ENCODE measurements around the gene MGAT4D.
"Not testable (repeated sequence)": the region's sequence is repeated elsewhere in the genome, so short reads cannot be mapped to it uniquely, and the experiment has no call there.

The MGAT4D gene

GRCh38 chr4:140497747-140498636 lies at the start of gene MGAT4D:
Gene MGAT4D, minus strand, starts transcription at chr4:140498293. Its CDS starts 71 bp downstream, at chr4:140498222.
- peak; percentile 58 for DNase-seq

DNA sequence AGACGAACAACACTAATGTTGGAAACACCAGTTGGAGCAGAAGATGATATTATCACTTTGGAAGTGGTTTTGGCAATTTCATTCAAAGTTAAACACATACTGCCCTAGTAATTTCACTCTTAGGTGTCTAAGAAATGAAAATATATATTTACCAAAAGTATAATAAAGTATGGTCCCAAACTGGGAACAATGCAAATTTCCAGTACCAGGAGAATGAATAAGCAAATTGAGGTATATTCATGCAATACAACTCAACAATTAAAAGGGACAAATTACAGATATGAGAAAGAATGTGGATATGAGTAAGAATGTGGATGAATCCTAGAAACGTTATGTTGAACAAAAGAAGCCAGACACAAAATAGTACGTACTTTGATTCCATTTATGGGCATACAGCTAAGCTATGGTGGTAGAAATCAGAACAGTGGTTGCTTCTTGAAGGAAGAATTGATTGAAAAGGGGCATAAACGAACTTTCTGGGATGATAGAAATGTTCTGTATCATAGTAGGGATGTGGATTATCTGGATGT lies 35.9 kb upstream of the MGAT4D start:
- no peak for DNase-seq

GRCh38 chr4:140529434-140529833 lies 31.3 kb upstream of the MGAT4D start:
- DNase-seq = no peak

GRCh38 chr4:140523857-140524742 lies 26.0 kb upstream of the MGAT4D start, which contains the start of gene ELMOD2:
Gene ELMOD2, plus strand, starts transcription at chr4:140524168. Its CDS starts 1,261 bp downstream, at chr4:140525429.
- peak; percentile 98 for DNase-seq

- no peak for DNase-seq
These were observed 25.3 kb upstream of the MGAT4D start for GRCh38 chr4:140523370-140523856.

- DNase-seq = no peak
These were observed 17.3 kb upstream of the MGAT4D start for GRCh38 chr4:140515423-140515822.

DNA sequence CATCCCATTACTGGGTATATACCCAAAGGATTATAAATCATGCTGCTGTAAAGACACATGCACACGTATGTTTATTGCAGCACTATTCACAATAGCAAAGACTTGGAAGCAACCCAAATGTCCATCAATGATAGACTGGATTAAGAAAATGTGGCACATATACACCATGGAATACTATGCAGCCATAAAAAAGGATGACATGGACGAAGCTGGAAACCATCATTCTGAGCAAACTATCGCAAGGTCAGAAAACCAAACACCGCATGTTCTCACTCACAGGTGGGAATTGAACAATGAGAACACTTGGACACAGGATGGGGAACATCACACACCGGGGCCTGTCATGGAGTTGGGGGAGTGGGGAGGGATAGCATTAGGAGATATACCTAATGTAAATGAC lies 15.7 kb upstream of the MGAT4D start:
- not testable (repeated sequence) for DNase-seq

GRCh38 chr4:140504261-140504660 lies 6.2 kb upstream of the MGAT4D start:
- no peak for DNase-seq

GRCh38 chr4:140499391-140499790 lies 1.3 kb upstream of the MGAT4D start:
- DNase-seq = no peak

GRCh38 chr4:140497405-140497746 lies 717 bp downstream of the MGAT4D start:
- no peak for DNase-seq

DNA sequence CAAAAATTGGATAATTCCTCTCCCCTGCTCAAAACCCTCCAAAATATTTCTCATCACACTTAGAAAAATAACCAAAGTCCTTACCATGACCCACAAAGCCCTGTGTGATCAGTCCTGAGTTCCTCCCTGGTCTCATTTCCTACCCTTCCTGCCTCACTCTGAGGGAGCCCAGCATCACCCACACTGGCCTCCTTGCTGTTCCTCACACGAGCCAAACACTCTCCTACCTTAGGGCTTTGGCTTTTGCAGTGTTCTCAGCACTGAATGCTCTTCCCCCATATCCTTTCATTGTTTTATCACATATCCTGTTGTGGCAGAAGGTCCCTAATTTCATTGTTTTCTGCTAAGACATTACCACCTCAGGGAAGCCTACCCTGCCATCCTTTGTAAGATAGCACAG lies 12.2 kb downstream of the MGAT4D start:
- DNase-seq = no peak

DNA sequence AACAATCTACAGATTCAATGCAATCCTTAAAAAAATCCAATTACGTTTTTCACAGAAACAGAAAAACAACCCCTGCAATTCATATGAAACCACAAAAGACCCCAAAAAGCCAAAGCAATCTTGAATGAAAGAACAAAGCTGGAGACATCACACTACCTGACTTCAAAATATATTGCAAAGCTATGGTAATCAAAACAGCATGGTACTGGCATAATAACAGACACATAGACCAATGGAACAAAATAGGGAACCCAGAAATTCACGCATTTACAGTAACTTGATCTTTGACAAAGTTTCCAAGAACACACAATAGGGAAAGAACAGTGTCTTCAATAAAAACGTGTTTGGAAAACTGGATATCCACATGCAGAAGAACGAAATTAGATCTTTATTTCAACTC lies 14.6 kb downstream of the MGAT4D start:
- DNase-seq = no peak

DNA sequence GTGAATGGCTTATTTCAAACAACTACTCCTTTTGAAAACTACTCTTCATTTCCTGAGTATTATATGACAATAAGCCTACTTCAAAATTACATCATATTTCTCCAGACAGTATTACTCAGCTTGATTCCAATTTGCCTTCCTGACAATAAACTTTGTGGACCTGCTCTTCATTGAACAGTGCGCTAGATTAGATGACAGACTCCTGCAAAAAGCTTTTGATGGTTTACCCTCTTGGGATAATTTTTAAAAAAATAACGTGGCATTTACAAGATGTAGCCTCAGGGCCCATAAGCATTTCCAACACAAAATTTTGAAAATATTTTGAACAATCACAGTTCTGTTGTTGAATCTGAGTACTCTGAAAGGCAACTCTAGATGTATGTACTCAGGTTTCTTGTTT lies 25.9 kb downstream of the MGAT4D start:
- DNase-seq = no peak

DNA sequence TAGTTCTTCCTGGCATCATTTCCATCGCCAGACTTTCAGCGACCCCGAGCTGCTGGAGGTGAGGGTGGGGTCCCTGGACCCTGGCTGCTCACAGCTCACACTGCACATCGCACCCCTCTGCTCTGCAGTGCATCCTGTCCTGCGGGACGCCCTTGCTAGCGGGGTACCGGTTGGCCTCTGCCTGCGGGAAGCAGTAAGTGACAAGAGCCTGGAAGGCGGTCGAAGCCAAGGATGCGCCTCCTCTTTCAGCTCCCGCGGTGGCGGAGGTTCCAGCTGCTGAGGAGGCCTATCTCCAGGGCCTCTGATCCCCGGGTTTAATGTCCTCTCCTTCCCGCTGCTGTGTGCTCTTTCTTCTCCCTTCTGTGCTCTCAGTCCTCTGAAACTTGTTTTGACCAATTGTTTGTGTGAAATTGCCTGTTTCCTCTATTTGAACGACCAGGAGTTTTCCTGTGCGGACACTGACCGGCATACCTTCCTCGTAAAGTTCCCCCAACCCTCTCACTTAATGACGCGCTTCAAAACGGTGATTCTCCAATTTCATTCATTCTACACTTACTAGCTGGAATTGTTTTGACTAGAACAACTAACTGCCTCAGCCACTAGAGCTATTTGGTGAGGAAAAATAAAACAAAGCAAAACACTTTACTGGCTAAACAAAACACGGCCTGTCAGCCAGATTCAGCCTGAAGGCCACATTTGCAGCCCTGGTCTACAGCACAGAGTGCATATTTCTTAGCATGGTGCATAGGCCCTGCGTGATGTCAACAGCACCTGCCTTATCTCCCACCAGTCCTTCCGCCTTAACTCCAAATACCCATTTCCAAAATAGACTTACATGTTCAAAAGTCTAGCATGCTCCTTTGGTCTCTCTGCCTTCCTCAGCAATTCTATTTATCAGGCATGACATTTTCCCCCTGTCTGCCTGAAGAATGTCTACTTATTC lies 28.0 kb downstream of the MGAT4D start:
- no peak for DNase-seq

DNA sequence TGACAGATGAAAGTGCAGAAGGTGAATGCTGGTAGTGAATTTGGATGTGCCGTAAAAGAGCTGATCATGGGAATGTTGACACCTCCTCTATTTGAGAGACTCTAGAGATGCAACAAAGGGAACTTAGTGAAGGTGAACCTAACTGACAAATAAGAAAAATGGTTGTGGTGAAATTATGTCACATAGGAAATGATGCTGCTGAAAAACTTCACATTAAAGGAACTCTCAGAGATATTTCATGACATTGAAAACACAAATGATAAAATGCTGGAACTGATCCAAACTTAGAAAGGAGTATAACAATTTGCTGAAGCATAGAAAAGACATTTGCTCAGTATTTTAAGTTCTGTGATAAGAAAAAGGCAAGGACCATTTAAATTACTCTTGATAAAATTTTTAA lies 31.9 kb downstream of the MGAT4D start:
- no peak for DNase-seq

DNA sequence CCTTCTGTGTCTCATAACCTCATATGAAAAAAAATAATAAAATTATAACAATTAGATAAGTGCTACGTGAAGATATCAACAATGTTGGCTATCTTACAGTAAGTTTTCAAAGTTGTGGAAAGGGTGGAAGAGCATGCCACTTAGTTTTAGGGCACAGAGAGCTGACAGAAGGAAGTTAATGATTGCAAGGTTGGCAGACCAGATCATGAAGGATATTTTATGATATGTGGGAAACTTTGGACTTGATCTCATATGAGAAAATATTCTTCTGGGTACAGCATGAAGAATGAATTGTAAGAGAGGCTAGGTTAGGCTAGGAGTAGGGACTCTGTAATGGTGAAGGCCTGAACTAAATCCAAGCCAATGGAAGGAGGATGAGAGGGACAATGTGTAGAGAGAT lies 34.5 kb downstream of the MGAT4D start:
- DNase-seq = no peak

DNA sequence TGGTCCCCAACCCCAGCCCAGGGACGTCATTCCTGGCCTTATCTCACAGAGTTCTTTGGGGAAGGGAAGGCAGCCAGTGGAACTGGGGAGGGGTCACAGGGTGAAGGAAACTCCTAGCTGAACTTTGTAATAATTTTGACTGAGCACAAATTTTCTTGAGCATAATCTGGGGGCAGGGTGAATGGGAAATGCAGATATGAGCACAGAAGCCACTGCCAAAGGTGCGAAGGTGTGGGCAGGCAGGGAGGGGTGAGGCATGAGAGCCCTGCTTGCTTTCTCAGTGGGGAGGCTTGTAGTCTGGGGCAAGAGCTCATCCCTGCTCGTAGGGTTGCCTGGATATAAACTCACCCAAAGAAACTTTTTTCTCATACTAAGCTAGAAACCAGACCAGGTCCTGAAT lies 34.9 kb downstream of the MGAT4D start:
- DNase-seq = no peak

- no peak for DNase-seq
These were observed 47.7 kb downstream of the MGAT4D start for GRCh38 chr4:140450352-140450751.

GRCh38 chr4:140448830-140449229 lies 49.3 kb downstream of the MGAT4D start:
- no peak for DNase-seq

GRCh38 chr4:140448162-140448561 lies 49.9 kb downstream of the MGAT4D start:
- DNase-seq = no peak

DNA sequence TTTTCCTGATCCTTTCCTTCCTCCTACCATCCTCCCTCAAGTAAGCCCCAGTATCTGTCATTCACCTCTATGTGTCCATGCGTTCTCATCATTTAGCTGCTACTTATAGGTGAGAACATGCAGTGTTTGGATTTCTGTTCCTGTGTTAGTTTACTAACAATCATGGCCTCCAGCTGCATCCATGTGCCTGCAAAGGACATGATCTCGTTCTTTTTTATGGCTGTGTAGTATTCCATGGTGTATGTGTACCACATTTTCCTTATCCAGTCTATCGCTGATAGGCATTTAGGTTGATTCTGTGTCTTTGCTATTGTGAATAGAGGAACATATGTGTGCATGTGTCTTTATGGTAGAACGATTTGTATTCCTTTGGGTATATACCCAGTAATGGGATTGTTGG lies 53.7 kb downstream of the MGAT4D start:
- not testable (repeated sequence) for DNase-seq

GRCh38 chr4:140439644-140440142 lies 58.4 kb downstream of the MGAT4D start:
- DNase-seq = no peak
